SK-N-SH treated with all-trans-retinoic acid at 6 μM for 48 hours (cell line): ENCODE measurements around the gene AKT3.

Experiments used
- ARNTL ChIP-seq: fragments of 450-650 bp; formaldehyde crosslinking; IDR thresholded peaks from 2 replicates; pipeline ENCODE4 v1.5.0; 2020; ENCODE audit warnings: low read depth, mild to moderate bottlenecking, moderate library complexity, borderline replicate concordance
- ZC3H10 ChIP-seq: fragments of 250-450 bp; sonication (Bioruptor Pico); IDR thresholded peaks from 2 replicates; pipeline ENCODE4 v1.5.1; 2021; ENCODE audit warnings: mild to moderate bottlenecking, moderate library complexity
- ZNF8 ChIP-seq: fragments of 450-650 bp; formaldehyde crosslinking; IDR thresholded peaks from 2 replicates; pipeline ENCODE4 v1.5.0; 2020; ENCODE audit warnings: mild to moderate bottlenecking, moderate library complexity
- TF ChIP-seq, protein P1 (sequence below): fragments of 250-450 bp; sonication (Bioruptor Pico); IDR thresholded peaks from 2 replicates; pipeline ENCODE4 v1.5.1; 2020; ENCODE audit warnings: low read depth, mild to moderate bottlenecking, moderate library complexity

DNA sequence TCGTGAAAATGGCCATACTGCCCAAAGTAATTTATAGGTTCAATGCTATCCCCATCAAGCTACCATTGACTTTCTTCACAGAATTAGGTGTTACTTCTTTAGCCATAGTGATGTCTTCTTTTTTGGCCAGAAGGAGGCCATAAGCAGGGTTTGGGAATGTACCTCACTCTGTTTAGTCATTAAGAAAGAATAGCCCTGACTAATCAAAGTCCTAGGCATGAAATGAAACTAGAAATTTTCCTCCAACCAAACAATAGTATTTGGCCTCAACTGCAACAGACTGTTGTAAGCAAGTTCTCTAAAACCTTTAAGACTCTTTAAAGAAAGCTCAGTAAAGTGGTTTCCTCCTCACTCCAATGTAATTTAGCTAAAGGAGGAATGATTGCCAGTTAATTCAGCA is 163.9 kb downstream of the AKT3 start:
- TF ChIP-seq, protein P1, sequence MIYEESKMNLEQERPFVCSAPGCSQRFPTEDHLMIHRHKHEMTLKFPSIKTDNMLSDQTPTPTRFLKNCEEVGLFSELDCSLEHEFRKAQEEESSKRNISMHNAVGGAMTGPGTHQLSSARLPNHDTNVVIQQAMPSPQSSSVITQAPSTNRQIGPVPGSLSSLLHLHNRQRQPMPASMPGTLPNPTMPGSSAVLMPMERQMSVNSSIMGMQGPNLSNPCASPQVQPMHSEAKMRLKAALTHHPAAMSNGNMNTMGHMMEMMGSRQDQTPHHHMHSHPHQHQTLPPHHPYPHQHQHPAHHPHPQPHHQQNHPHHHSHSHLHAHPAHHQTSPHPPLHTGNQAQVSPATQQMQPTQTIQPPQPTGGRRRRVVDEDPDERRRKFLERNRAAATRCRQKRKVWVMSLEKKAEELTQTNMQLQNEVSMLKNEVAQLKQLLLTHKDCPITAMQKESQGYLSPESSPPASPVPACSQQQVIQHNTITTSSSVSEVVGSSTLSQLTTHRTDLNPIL (CRISPR knock-in tag): no peak
- TF ChIP-seq ZC3H10 (CRISPR knock-in tag) (no peak), ZNF8 (CRISPR knock-in tag) (no peak), ARNTL (no peak)
